PC-9 (cell line): ENCODE measurements around the gene RABGGTA.

Experiments used
- CTCF ChIP-seq: fragments of 200-600 bp; sonication (generic); conservative IDR thresholded peaks from 2 replicates; pipeline ENCODE4 v1.6.1; 2017; ENCODE audit warnings: mixed run types, antibody characterized with exemption, mild to moderate bottlenecking, moderate library complexity
- EZH2 ChIP-seq: fragments of 200-600 bp; sonication (generic); IDR thresholded peaks from 2 replicates; pipeline ENCODE4 v1.8.0; 2017; ENCODE audit warnings: antibody characterized with exemption, low read depth

GRCh38 chr14:24270537-24271133, 762 bp downstream of the RABGGTA start:
- TF ChIP-seq EZH2 (no peak), CTCF (no peak)
